OCI-LY1 (cell line): Measurements from ENCODE around the gene GRB2.

ENCODE experiments used
- H2AFZ ChIP-seq: fragments of 200-600 bp; sonication (generic), shearing (Covaris generic); 2 replicates; pipeline ENCODE4 v1.6.0; 2014; ENCODE audit warnings: antibody characterized with exemption, mild to moderate bottlenecking, low read length
- H3F3A ChIP-seq: fragments of 200-600 bp; sonication (generic), shearing (Covaris generic); 2 replicates; pipeline ENCODE4 v1.6.0; 2014; ENCODE audit warnings: mild to moderate bottlenecking, antibody characterized with exemption, low read length, moderate library complexity; ENCODE audit not compliant: insufficient read depth
- H3K27ac ChIP-seq: fragments of 200-600 bp; sonication (generic); 2 replicates; pipeline ENCODE4 v1.5.1; 2014; ENCODE audit warnings: low read length, mixed run types, mild to moderate bottlenecking, low read depth; ENCODE audit not compliant: poor library complexity, severe bottlenecking
- H3K27me3 ChIP-seq: fragments of 200-600 bp; sonication (generic); 2 replicates; pipeline ENCODE4 v1.6.0; 2014; ENCODE audit warnings: antibody characterized with exemption, mild to moderate bottlenecking, low read length, moderate library complexity; ENCODE audit not compliant: insufficient read depth
- H3K36me3 ChIP-seq: fragments of 200-600 bp; sonication (generic); 2 replicates; pipeline ENCODE4 v1.6.1; 2014; ENCODE audit warnings: mild to moderate bottlenecking, antibody characterized with exemption, low read length, moderate library complexity, mixed read lengths; ENCODE audit not compliant: insufficient read depth
- H3K4me1 ChIP-seq: fragments of 200-600 bp; sonication (generic); 2 replicates; pipeline ENCODE4 v1.5.1; 2014; ENCODE audit warnings: mild to moderate bottlenecking, low read length, moderate library complexity; ENCODE audit not compliant: insufficient read depth, severe bottlenecking
- H3K4me2 ChIP-seq: fragments of 200-600 bp; sonication (generic), shearing (Covaris generic); 2 replicates; pipeline ENCODE4 v1.6.1; 2014; ENCODE audit warnings: low read length
- H3K4me3 ChIP-seq: fragments of 200-600 bp; sonication (generic); 2 replicates; pipeline ENCODE4 v1.5.1; 2014; ENCODE audit warnings: low read length, low read depth, mild to moderate bottlenecking, mixed read lengths; ENCODE audit not compliant: poor library complexity, severe bottlenecking
- H3K79me2 ChIP-seq: fragments of 200-600 bp; shearing (Covaris generic); 2 replicates; pipeline ENCODE4 v1.6.1; 2016; ENCODE audit warnings: mixed run types, low read length, mixed read lengths; ENCODE audit not compliant: insufficient read depth
- H3K9ac ChIP-seq: fragments of 200-600 bp; sonication (generic), shearing (Covaris generic); 2 replicates; pipeline ENCODE4 v1.6.1; 2014; ENCODE audit warnings: mild to moderate bottlenecking, low read length, mixed read lengths
- H3K9me2 ChIP-seq: fragments of 200-600 bp; sonication (generic), shearing (Covaris generic); 2 replicates; pipeline ENCODE4 v1.6.1; 2014; ENCODE audit warnings: low read depth, mild to moderate bottlenecking, low read length, mixed read lengths
- H3K9me3 ChIP-seq: fragments of 200-600 bp; shearing (Covaris generic); 2 replicates; pipeline ENCODE4 v1.6.1; 2014; ENCODE audit warnings: low read length, mixed read lengths
- H4K20me1 ChIP-seq: fragments of 200-600 bp; sonication (generic), shearing (Covaris generic); 2 replicates; pipeline ENCODE4 v1.6.0; 2016; ENCODE audit warnings: mild to moderate bottlenecking, low read length; ENCODE audit not compliant: insufficient read depth
- EZH2 ChIP-seq: fragments of 200-600 bp; sonication (generic), shearing (Covaris generic); IDR thresholded peaks from 2 replicates; pipeline ENCODE4 v1.8.0; 2017; ENCODE audit warnings: borderline replicate concordance, mixed run types, mild to moderate bottlenecking, antibody characterized with exemption, low read length, moderate library complexity, mixed read lengths
- TF ChIP-seq, protein P1 (sequence below): fragments of 200-600 bp; sonication (generic), shearing (Covaris generic); IDR thresholded peaks from 2 replicates; pipeline ENCODE4 v1.5.1; 2017; ENCODE audit warnings: mild to moderate bottlenecking, antibody characterized with exemption, low read length, moderate library complexity, mixed read lengths

GRB2 gene

DNA sequence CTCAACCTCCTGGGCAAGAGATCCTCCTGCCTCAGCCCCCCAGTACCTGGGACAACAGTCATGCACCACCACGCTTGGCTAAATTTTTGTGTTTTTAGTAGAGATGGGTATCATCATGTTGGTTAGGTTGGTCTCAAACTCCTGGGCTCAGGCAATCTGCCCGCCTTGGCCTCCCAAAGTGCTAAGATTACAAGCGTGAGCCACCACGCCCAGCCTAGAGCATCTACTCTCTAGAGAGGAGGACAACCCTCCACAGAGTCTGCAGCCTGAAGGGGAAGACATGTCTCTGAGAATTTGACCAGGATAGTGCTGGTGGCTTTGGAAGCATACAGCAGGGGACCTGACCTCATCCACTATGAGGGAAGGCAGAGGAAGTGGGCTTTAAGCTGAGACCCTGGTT, 4.7 kb upstream of the GRB2 start:
- Histone ChIP-seq H3K9me3 (no peaks in the 10 kb centered on the region), H3K27ac (no peak overlapping the region)

DNA sequence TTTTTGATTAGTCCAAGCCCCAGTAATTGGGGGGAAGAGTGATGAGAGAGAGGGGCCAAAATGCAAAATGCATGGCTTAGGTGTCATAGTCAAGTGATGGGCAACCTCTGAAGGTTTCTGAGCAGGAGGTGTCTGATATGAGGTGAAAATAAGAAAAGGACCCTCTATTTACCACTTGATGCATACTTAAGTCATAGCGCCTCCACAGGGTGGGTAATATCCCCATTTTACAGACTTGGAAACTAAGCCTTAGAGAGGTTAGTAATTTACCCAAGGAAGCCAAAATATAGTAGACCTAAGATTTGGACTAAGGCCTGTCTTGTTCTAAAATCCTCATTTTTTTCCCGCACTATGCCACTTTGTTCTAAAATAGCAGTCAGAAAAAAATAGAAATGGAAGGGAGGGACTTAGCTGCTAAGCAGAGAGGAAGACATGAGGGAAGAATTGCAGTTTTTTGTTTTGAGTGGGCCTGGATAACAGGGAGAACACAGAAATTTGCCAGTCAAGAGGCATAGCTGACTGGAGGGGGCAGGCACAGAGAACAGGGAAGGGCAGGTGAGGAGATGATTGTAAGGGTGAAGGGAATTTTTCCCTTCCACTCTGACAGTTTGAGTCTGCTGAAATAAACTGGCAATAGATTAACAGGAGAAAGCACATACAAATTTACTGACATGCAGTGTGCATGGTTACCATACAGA, 2.3 kb upstream of the GRB2 start:
- Histone ChIP-seq H3K4me3 (no peak overlapping the region), H3F3A (no peaks in the 10 kb centered on the region), H4K20me1 (no peaks in the 10 kb centered on the region), H3K9me2 (no peaks in the 10 kb centered on the region), H3K9me3 (no peaks in the 10 kb centered on the region), H3K79me2 (peaks cover 25% of the 10 kb centered on the region), H3K36me3 (no peaks in the 10 kb centered on the region), H3K4me2 (no peak overlapping the region), H3K4me1 (peaks cover 28% of the 10 kb centered on the region), H2AFZ (no peak overlapping the region), H3K27me3 (no peaks in the 10 kb centered on the region), H3K9ac (no peak overlapping the region), H3K27ac (no peak overlapping the region)
- TF ChIP-seq, protein P1, sequence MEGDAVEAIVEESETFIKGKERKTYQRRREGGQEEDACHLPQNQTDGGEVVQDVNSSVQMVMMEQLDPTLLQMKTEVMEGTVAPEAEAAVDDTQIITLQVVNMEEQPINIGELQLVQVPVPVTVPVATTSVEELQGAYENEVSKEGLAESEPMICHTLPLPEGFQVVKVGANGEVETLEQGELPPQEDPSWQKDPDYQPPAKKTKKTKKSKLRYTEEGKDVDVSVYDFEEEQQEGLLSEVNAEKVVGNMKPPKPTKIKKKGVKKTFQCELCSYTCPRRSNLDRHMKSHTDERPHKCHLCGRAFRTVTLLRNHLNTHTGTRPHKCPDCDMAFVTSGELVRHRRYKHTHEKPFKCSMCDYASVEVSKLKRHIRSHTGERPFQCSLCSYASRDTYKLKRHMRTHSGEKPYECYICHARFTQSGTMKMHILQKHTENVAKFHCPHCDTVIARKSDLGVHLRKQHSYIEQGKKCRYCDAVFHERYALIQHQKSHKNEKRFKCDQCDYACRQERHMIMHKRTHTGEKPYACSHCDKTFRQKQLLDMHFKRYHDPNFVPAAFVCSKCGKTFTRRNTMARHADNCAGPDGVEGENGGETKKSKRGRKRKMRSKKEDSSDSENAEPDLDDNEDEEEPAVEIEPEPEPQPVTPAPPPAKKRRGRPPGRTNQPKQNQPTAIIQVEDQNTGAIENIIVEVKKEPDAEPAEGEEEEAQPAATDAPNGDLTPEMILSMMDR, result peak; percentile 50; the same call in 1 of the 2 replicates
- TF ChIP-seq EZH2, result no peak

More for the DNA sequence above, 4.7 kb upstream of the GRB2 start:
- Histone ChIP-seq H3K9ac (no peak overlapping the region), H3K4me2 (no peak overlapping the region), H3K79me2 (peaks cover 2% of the 10 kb centered on the region), H2AFZ (no peak overlapping the region), H3K27me3 (no peaks in the 10 kb centered on the region), H3K36me3 (no peaks in the 10 kb centered on the region), H4K20me1 (no peaks in the 10 kb centered on the region), H3K9me2 (no peaks in the 10 kb centered on the region), H3K4me1 (peaks cover 18% of the 10 kb centered on the region), H3F3A (no peaks in the 10 kb centered on the region), H3K4me3 (no peak overlapping the region)
- TF ChIP-seq EZH2, result no peak
- TF ChIP-seq, protein P1, result no peak

DNA sequence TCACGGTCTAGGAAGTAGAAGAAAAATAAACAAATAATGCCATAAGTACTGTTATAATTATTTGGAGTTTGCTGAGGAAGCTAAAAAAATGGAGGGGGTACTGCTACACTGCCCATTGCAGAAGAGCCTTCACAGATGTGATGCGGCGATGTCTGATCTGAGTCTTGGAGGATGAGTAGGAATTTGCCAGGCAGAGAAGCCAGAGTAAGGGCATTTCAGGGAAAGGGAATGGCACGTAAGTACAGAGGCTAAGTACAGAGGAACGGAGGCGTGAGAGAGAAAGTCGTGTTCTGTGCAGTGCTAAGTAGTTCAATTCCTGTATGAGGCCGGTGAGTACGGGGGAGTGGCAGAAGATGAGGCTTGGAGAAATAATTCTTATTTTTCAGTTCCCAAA, 741 bp upstream of the GRB2 start:
- H3K4me2 ChIP-seq, result peak overlapping the region; percentile 87
- peak overlapping the region; percentile 17; the same call in 1 of the 2 replicates for H2AFZ ChIP-seq
- peaks cover 4% of the 10 kb centered on the region; the same call in 1 of the 2 replicates for H3K36me3 ChIP-seq
- H3K9ac ChIP-seq, result peak overlapping the region; percentile 65
- H3K27me3 ChIP-seq, result no peaks in the 10 kb centered on the region
- H3K4me3 ChIP-seq, result peak overlapping the region; percentile 96
- H3F3A ChIP-seq, result no peaks in the 10 kb centered on the region
- peaks cover 41% of the 10 kb centered on the region for H3K79me2 ChIP-seq
- H3K9me3 ChIP-seq, result no peaks in the 10 kb centered on the region
- no peaks in the 10 kb centered on the region for H4K20me1 ChIP-seq
- H3K4me1 ChIP-seq, result peaks cover 37% of the 10 kb centered on the region
- TF ChIP-seq, protein P1, result no peak
- TF ChIP-seq EZH2, result no peak
- no peaks in the 10 kb centered on the region for H3K9me2 ChIP-seq
- H3K27ac ChIP-seq, result peak overlapping the region; percentile 14
